MCF 10A (cell line): ENCODE measurements around the gene ABLIM2. TPM values are rescaled to one million over a fixed set of nuclear protein-coding genes. Genes with fewer than 3 reads are reported as not detected.
A peak's percentile ranks its signal among the peaks of the same experiment; 100 is the strongest.

Source experiments
- BruUV-seq: library from RNA; stranded (reverse); fragments of 400-500 nt; replicated peaks from 2 replicates; lab custom pipeline; 2021; lab: Mats Ljungman, UMichigan
- CTCF ChIA-PET: fragments of 300-600 bp; sonication (Branson Sonifier 250); formaldehyde crosslinking; extraction: SDS; loops from one replicate; lab custom pipeline; 2021; ENCODE audit warnings: antibody characterized with exemption, inconsistent platforms; lab: Yijun Ruan, JAX
- POLR2A ChIA-PET: fragments of 300-600, 350-650 bp; sonication (Branson Sonifier 250); formaldehyde crosslinking; extraction: SDS; loops from one replicate; lab custom pipeline; 2020; ENCODE audit warnings: antibody characterized with exemption, inconsistent platforms; lab: Yijun Ruan, JAX
- DNase-seq: peaks from one replicate; pipeline ENCODE4 v3.0.0-alpha.2; 2018; ENCODE audit not compliant: unreplicated experiment
- H3K27ac Mint-ChIP-seq: one replicate; pipeline ENCODE4 v1.8.0; 2022; ENCODE audit warnings: mild to moderate bottlenecking, low read depth, mixed read lengths; ENCODE audit not compliant: unreplicated experiment
- H3K27me3 Mint-ChIP-seq: one replicate; pipeline ENCODE4 v1.8.0; 2022; ENCODE audit warnings: mixed read lengths; ENCODE audit not compliant: insufficient read depth, unreplicated experiment
- H3K36me3 Mint-ChIP-seq: one replicate; pipeline ENCODE4 v1.8.0; 2022; ENCODE audit warnings: mild to moderate bottlenecking, moderate library complexity, mixed read lengths; ENCODE audit not compliant: insufficient read depth, unreplicated experiment
- H3K4me1 Mint-ChIP-seq: one replicate; pipeline ENCODE4 v1.8.0; 2022; ENCODE audit warnings: mixed read lengths; ENCODE audit not compliant: insufficient read depth, unreplicated experiment
- H3K4me3 Mint-ChIP-seq: one replicate; pipeline ENCODE4 v1.8.0; 2022; ENCODE audit warnings: mild to moderate bottlenecking, moderate library complexity, mixed read lengths; ENCODE audit not compliant: unreplicated experiment
- H3K9me3 Mint-ChIP-seq: one replicate; pipeline ENCODE4 v1.8.0; 2022; ENCODE audit warnings: mixed read lengths; ENCODE audit not compliant: unreplicated experiment
- CTCF ChIP-seq: fragments of 200-600 bp; IDR thresholded peaks from one replicate; pipeline ENCODE4 v1.8.0; 2022; ENCODE audit warnings: antibody characterized with exemption, mild to moderate bottlenecking; ENCODE audit not compliant: unreplicated experiment
- intact Hi-C: fragments of 100-400 bp; cut with micrococcal nuclease; formaldehyde crosslinking; loops from 2 replicates; pipeline ENCODE4 v1.14.1; 2022
- total RNA-seq: library from RNA; stranded (reverse); gene quantifications from 2 replicates; pipeline ENCODE4 v1.2.3, GENCODE V29; 2022

The ABLIM2 gene
- total RNA-seq, 1 experiment from 2014 or later, result 5.3 TPM

GRCh38 chr4:7941111-7941964 is 217.3 kb downstream of the ABLIM2 start:
- Mint-ChIP-seq H3K9me3 (no peaks in the 10 kb centered on the region), H3K4me3 (no peak overlapping the region), H3K27ac (no peak overlapping the region), H3K27me3 (no peaks in the 10 kb centered on the region), H3K36me3 (no peaks in the 10 kb centered on the region), H3K4me1 (peaks cover 26% of the 10 kb centered on the region)
- ChIA-PET CTCF (interaction anchor here (1.0 to 1.2 kb wide), 2 partner anchors 65 to 125 kb away, joined by 3 read pairs; no protein-coding TSS in a partner anchor), POLR2A (interaction anchor here (1.3 to 6.6 kb wide), 4 partner anchors 12 to 37 kb away, joined by 3 to 62 read pairs (median 20); no protein-coding TSS in a partner anchor)
- no TSS peak for BruUV-seq
- intact Hi-C loops, result no loop called here
- no peak for TF ChIP-seq CTCF
- DNase-seq, result peak; percentile 43

GRCh38 chr4:7939377-7940108 is 219.1 kb downstream of the ABLIM2 start, which contains the start of gene AFAP1:
AFAP1 (minus strand) TSS chr4:7939861; CDS start chr4:7872078, 67,783 bp downstream.
- CTCF ChIA-PET, result interaction anchor here (0.9 to 6.2 kb wide), 9 partner anchors 10 to 135 kb away, joined by 3 to 20 read pairs (median 3); no protein-coding TSS in a partner anchor
- Mint-ChIP-seq H3K27ac (no peak within 1 kb of the TSS), H3K4me1 (peaks cover 26% of the 10 kb centered on the region)

GRCh38 chr4:7938609-7939376 is 219.8 kb downstream of the ABLIM2 start:
- Mint-ChIP-seq H3K36me3 (no peaks in the 10 kb centered on the region), H3K9me3 (no peaks in the 10 kb centered on the region), H3K4me1 (peaks cover 33% of the 10 kb centered on the region), H3K27me3 (no peaks in the 10 kb centered on the region), H3K27ac (no peak overlapping the region), H3K4me3 (peak overlapping the region; percentile 77)
- DNase-seq, result peak; percentile 29
- ChIA-PET POLR2A (interaction anchor here (0.6 to 6.6 kb wide), 13 partner anchors 10 to 1298 kb away, joined by 3 to 62 read pairs (median 5); partner anchors contain the start of gene MRFAP1), CTCF (interaction anchor here (0.9 to 6.2 kb wide), 9 partner anchors 10 to 134 kb away, joined by 3 to 20 read pairs (median 4); no protein-coding TSS in a partner anchor)
- BruUV-seq, result no TSS peak
- TF ChIP-seq CTCF, result no peak
- intact Hi-C loops, result loop anchor here (2.0 kb wide), 1 partner anchor 40 kb away; no protein-coding TSS in a partner anchor

More at GRCh38 chr4:7939377-7940108, 219.1 kb downstream of the ABLIM2 start, which contains the start of gene AFAP1:
- no peak for TF ChIP-seq CTCF
- Mint-ChIP-seq H3K9me3 (no peaks in the 10 kb centered on the region), H3K4me3 (peak within 1 kb of the TSS; percentile 77), H3K36me3 (no peaks in the 10 kb centered on the region), H3K27me3 (no peaks in the 10 kb centered on the region)
- no TSS peak for BruUV-seq
- intact Hi-C loops, result loop anchor here (2.0 kb wide), 1 partner anchor 39 kb away; no protein-coding TSS in a partner anchor
- POLR2A ChIA-PET, result interaction anchor here (0.6 to 6.6 kb wide), 9 partner anchors 9 to 127 kb away, joined by 3 to 62 read pairs (median 5); no protein-coding TSS in a partner anchor
- peak; percentile 86 for DNase-seq
